Fibroblast of pulmonary artery (primary cell): ENCODE results near the gene ACAD9.
"Not testable (repeated sequence)": the region's sequence is repeated elsewhere in the genome, so short reads cannot be mapped to it uniquely, and the experiment has no call there.

ENCODE experiments used
- DNase-seq: peaks from one replicate; pipeline ENCODE4 v3.0.0-alpha.2; 2010; ENCODE audit warnings: low read depth
- H3K4me3 ChIP-seq: replicated peaks from 2 replicates; pipeline ENCODE4 v1.5.1; 2011; ENCODE audit warnings: low read depth, mild to moderate bottlenecking, control low read depth, low read length, moderate library complexity
- CTCF ChIP-seq: IDR thresholded peaks from 2 replicates; pipeline ENCODE4 v1.5.1; 2011; ENCODE audit warnings: mild to moderate bottlenecking, control low read depth, low read length, inconsistent platforms; ENCODE audit errors: missing control alignments

Gene ACAD9

GRCh38 chr3:128879125-128879969, at the start of gene ACAD9:
ACAD9 (plus strand) TSS chr3:128879620; CDS start chr3:128879692, 72 bp downstream.
- DNase-seq = peak; percentile 99
- H3K4me3 ChIP-seq = peak within 1 kb of the TSS; percentile 90
- no peak for TF ChIP-seq CTCF

GRCh38 chr3:128829925-128830625, 49.3 kb upstream of the ACAD9 start:
- H3K4me3 ChIP-seq, DNase-seq: not testable (repeated sequence)

GRCh38 chr3:128830762-128831161, 48.7 kb upstream of the ACAD9 start:
- not testable (repeated sequence) for H3K4me3 ChIP-seq, DNase-seq

GRCh38 chr3:128832979-128833378, 46.4 kb upstream of the ACAD9 start:
- not testable (repeated sequence) for DNase-seq, H3K4me3 ChIP-seq

GRCh38 chr3:128835096-128835495, 44.3 kb upstream of the ACAD9 start:
- no peak for TF ChIP-seq CTCF
- no peak for DNase-seq
- no peak overlapping the region for H3K4me3 ChIP-seq

GRCh38 chr3:128841926-128842920, 37.2 kb upstream of the ACAD9 start:
- no peak overlapping the region for H3K4me3 ChIP-seq
- DNase-seq = no peak
- no peak for TF ChIP-seq CTCF

- no peak overlapping the region for H3K4me3 ChIP-seq
- no peak for TF ChIP-seq CTCF
- DNase-seq = no peak
These were observed 34.9 kb upstream of the ACAD9 start for GRCh38 chr3:128844502-128844901.
